Amniotic epithelial cell (primary cell): ENCODE results near the gene LDHA.

Experiments used
- DNase-seq: peaks from one replicate; pipeline ENCODE4 v3.0.0-alpha.2; 2010; ENCODE audit warnings: low read depth

The LDHA gene

GRCh38 chr11:18394275-18394927 lies at the start of gene LDHA:
TSS of gene LDHA (plus strand) at chr11:18394563. CDS start at chr11:18396843, 2,280 bp downstream.
- peak; percentile 97 for DNase-seq

- no peak for DNase-seq
These were observed 46.8 kb upstream of the LDHA start for GRCh38 chr11:18347471-18348125.

GRCh38 chr11:18352581-18352980 lies 41.8 kb upstream of the LDHA start:
- DNase-seq = no peak

- DNase-seq = no peak
These were observed 35.7 kb upstream of the LDHA start for GRCh38 chr11:18358646-18359045.

- DNase-seq = peak; percentile 54
These were observed 33.2 kb upstream of the LDHA start for GRCh38 chr11:18361154-18361553.

GRCh38 chr11:18364495-18365073 lies 29.8 kb upstream of the LDHA start:
- no peak for DNase-seq

- no peak for DNase-seq
These were observed 28.6 kb upstream of the LDHA start for GRCh38 chr11:18365741-18366140.

- DNase-seq = no peak
These were observed 28.1 kb upstream of the LDHA start for GRCh38 chr11:18366286-18366685.

- DNase-seq = peak; percentile 73
These were observed 26.9 kb upstream of the LDHA start for GRCh38 chr11:18367431-18367830.

- peak; percentile 86 for DNase-seq
These were observed 26.1 kb upstream of the LDHA start for GRCh38 chr11:18368221-18368620.

- DNase-seq = no peak
These were observed 25.0 kb upstream of the LDHA start for GRCh38 chr11:18369398-18369797.

GRCh38 chr11:18371279-18371678 lies 23.1 kb upstream of the LDHA start:
- DNase-seq = peak; percentile 82

- no peak for DNase-seq
These were observed 22.2 kb upstream of the LDHA start for GRCh38 chr11:18372201-18372600.

GRCh38 chr11:18374956-18375355 lies 19.4 kb upstream of the LDHA start:
- no peak for DNase-seq

GRCh38 chr11:18375941-18376340 lies 18.4 kb upstream of the LDHA start:
- no peak for DNase-seq

GRCh38 chr11:18379201-18379600 lies 15.2 kb upstream of the LDHA start:
- DNase-seq = no peak

- peak; percentile 99 for DNase-seq
These were observed 10.8 kb upstream of the LDHA start for GRCh38 chr11:18383388-18384156.

GRCh38 chr11:18384157-18384641 lies 10.2 kb upstream of the LDHA start:
- peak; percentile 94 for DNase-seq

- no peak for DNase-seq
These were observed 4.3 kb upstream of the LDHA start for GRCh38 chr11:18390088-18390487.

GRCh38 chr11:18392434-18393321 lies 1.7 kb upstream of the LDHA start:
- DNase-seq = peak; percentile 35

- no peak for DNase-seq
These were observed 635 bp upstream of the LDHA start for GRCh38 chr11:18393581-18394274.
